AG04449 (cell line): ENCODE measurements around the gene OSBPL3.

ENCODE experiments used
- CTCF ChIA-PET: fragments of 350-600 bp; formaldehyde crosslinking; extraction: SDS; loops from one replicate; lab custom pipeline; 2021; ENCODE audit warnings: antibody characterized with exemption; lab: Yijun Ruan, JAX
- POLR2A ChIA-PET: fragments of 400-600, 350-600 bp; formaldehyde crosslinking; extraction: SDS; loops from one replicate; lab custom pipeline; 2020; ENCODE audit warnings: antibody characterized with exemption, inconsistent platforms; lab: Yijun Ruan, JAX
- DNase-seq: peaks from one replicate; pipeline ENCODE4 v3.0.0-alpha.2; 2010; ENCODE audit warnings: low read depth, low spot score
- H3K4me3 ChIP-seq: 2 replicates; pipeline ENCODE4 v1.5.1; 2011; ENCODE audit warnings: low read depth, mild to moderate bottlenecking, control low read depth, low read length
- TF ChIP-seq, protein P1 (sequence below): IDR thresholded peaks from one replicate; pipeline ENCODE4 v1.5.1; 2011; ENCODE audit warnings: mild to moderate bottlenecking, moderate library complexity, low read length, control low read depth, inconsistent platforms; ENCODE audit not compliant: insufficient read depth; ENCODE audit errors: missing control alignments

OSBPL3 gene

GRCh38 chr7:24882989-24883621 lies 96.9 kb downstream of the OSBPL3 start:
- peak; percentile 37 for DNase-seq
- H3K4me3 ChIP-seq, result no peak overlapping the region
- ChIA-PET CTCF (interaction anchor here (0.6 to 1.8 kb wide), 9 partner anchors 9 to 1580 kb away, joined by 3 to 9 read pairs (median 4); partner anchors contain the start of gene OSBPL3), POLR2A (no interaction called here)
- TF ChIP-seq, protein P1, sequence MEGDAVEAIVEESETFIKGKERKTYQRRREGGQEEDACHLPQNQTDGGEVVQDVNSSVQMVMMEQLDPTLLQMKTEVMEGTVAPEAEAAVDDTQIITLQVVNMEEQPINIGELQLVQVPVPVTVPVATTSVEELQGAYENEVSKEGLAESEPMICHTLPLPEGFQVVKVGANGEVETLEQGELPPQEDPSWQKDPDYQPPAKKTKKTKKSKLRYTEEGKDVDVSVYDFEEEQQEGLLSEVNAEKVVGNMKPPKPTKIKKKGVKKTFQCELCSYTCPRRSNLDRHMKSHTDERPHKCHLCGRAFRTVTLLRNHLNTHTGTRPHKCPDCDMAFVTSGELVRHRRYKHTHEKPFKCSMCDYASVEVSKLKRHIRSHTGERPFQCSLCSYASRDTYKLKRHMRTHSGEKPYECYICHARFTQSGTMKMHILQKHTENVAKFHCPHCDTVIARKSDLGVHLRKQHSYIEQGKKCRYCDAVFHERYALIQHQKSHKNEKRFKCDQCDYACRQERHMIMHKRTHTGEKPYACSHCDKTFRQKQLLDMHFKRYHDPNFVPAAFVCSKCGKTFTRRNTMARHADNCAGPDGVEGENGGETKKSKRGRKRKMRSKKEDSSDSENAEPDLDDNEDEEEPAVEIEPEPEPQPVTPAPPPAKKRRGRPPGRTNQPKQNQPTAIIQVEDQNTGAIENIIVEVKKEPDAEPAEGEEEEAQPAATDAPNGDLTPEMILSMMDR, result no peak

GRCh38 chr7:24881623-24882022 lies 98.4 kb downstream of the OSBPL3 start:
- no peak for DNase-seq
- no peak overlapping the region for H3K4me3 ChIP-seq
- ChIA-PET POLR2A (no interaction called here), CTCF (interaction anchor here (1.0 to 1.9 kb wide), 4 partner anchors 10 to 212 kb away, joined by 3 to 5 read pairs (median 4); partner anchors contain the start of gene OSBPL3)
- TF ChIP-seq, protein P1, result peak; percentile 22

- ChIA-PET POLR2A (no interaction called here), CTCF (interaction anchor here (1.0 to 5.1 kb wide), 7 partner anchors 8 to 217 kb away, joined by 3 to 21 read pairs (median 4); no protein-coding TSS in a partner anchor)
- no peak overlapping the region for H3K4me3 ChIP-seq
- TF ChIP-seq, protein P1, result no peak
- no peak for DNase-seq
Observed at GRCh38 chr7:24880886-24881285, 99.1 kb downstream of the OSBPL3 start.

DNA sequence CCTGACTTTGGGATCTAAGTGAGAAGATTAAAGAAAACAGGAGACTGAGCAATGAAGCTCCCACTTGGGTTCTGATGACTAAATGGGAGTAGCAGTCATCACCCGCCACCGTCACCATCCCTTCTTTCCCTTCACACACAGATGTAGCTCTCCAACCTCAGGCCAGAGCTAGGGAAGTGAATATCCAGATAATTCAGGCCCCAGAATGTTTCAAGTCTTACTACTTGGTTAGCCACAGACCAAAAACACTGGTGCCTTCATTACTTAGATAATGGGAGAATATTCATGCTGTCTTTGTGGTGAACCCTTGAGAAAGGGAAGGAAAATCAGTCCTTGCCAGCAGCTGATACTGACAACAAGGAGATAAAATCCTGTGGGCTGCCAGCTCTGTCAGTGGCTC lies 100.7 kb downstream of the OSBPL3 start:
- CTCF ChIA-PET, result interaction anchor here (0.9 to 5.1 kb wide), 7 partner anchors 9 to 219 kb away, joined by 3 to 21 read pairs (median 4); no protein-coding TSS in a partner anchor

DNA sequence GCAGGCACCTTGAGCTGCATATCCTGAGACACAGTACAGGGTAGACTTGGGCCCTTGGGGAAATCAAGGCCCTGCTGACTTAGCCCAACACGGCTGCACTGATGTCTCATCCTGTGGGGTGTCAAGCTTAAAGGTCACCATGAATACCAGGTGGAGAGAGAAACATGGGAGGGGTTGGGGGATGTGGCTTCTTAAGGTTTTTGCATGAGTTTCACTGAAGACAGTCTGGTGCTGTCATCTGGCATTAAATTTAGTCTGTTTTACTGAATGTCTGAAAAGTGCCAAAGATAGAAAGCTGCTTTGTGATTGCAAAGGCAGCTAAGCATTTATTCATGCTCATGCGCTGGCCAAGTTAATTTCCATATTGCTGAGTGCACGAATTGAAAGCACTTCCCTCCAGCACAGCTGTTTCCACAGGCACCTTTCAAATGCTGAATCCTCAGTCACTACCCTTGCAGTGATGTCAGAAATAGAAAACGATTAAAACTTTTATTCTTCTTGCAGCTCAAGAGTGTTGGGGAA lies 102.1 kb downstream of the OSBPL3 start:
- POLR2A ChIA-PET, result no interaction called here
- CTCF ChIA-PET, result interaction anchor here (1.0 to 5.1 kb wide), 7 partner anchors 11 to 220 kb away, joined by 3 to 21 read pairs (median 4); no protein-coding TSS in a partner anchor
- no peak overlapping the region for H3K4me3 ChIP-seq
- no peak for DNase-seq
- TF ChIP-seq, protein P1, result no peak

More for the DNA sequence above, 100.7 kb downstream of the OSBPL3 start:
- DNase-seq, result no peak
- TF ChIP-seq, protein P1, result no peak
- no peak overlapping the region for H3K4me3 ChIP-seq
- POLR2A ChIA-PET, result no interaction called here

- no peak overlapping the region for H3K4me3 ChIP-seq
- ChIA-PET POLR2A (no interaction called here), CTCF (no interaction called here)
- DNase-seq, result no peak
- TF ChIP-seq, protein P1, result no peak
Observed at GRCh38 chr7:24874791-24875190, 105.2 kb downstream of the OSBPL3 start.
